SIG-M5 treated with dmso at 0.1 percent for 504 hours (cell line): ENCODE data around the gene AHCYL2.
"Not testable (repeated sequence)": the region's sequence is repeated elsewhere in the genome, so short reads cannot be mapped to it uniquely, and the experiment has no call there.

Experiments
- DNase-seq: peaks from one replicate; lab custom pipeline; 2025; ENCODE audit not compliant: unreplicated experiment; lab: John Stamatoyannopoulos, UW

The AHCYL2 gene

DNA sequence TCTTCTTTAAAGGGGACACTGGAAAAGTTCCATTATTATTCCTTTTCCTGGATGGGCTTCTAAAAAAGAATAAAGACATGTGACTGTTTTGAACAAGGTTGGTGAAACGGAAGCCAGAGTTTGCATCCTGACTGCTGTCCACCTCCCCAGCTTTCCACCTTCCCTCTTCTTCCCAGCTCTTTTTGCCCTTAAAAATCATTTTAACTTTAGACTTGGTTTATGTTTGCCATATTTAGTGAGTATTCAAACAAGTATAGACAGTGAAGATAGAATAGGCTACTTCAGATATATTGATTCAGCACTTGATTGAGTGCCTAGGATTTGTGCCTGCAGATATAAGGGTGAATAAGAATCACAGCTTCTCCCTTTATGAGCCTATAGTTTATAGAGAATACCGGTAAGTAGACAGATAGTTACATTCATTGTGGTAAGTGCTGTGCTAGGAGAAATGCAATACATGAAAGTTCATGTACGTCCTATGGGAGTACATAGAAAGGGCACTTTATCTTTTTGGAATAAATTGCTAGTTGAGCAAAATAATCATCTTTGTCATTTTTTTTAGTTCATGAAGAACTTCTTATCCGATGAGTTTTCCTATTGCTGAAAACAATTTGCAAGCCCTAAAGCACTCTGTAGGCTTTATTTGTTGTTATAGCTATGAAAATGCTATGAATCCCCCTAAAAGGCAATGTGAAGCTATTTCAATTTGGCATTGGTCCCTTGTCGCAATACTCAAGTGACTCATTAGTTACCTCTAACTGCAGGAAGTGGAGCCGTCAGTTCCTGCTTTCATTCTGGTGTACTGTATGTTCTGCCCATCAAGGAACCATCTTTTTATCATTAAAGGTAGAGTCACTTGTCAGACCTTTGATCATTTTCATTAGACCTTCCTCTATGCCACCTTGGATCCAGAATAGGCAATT, 152.2 kb downstream of the AHCYL2 start:
- peak; percentile 74 for DNase-seq

DNA sequence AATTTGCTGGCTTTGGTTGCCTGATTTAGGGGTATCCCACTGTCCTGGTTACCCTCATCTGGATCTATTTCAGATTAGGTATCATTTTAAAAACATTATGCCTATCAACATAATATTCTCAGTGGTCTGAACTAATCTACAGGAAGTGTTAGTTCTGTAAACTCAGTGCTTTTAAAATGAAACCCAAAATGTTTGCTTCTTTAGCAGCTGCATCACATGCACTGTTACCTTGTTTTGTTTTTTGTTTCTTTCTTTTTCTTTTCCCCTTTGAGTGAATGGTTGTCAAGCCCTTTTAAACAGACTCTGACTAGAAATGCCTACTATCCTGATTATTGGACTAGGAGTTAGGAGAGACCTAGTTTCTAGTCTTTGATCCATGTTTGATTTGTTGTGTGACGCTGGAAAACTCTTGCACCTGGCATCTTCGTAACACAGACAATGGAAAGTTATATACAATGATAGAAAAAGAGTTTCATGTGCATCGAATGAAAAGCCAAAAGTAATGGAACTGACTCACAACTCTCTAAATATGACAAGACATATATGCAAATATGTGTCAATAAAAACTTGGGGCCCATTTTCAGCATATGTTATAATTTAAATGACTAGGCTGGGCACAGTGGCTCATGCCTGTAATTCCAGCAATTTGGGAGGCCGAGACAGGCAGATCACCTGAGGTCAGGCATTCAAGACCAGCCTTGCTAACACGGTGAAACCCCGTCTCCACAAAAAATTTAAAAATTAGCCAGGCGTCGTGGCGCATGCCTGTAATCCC, 157.1 kb downstream of the AHCYL2 start:
- no peak for DNase-seq

DNA sequence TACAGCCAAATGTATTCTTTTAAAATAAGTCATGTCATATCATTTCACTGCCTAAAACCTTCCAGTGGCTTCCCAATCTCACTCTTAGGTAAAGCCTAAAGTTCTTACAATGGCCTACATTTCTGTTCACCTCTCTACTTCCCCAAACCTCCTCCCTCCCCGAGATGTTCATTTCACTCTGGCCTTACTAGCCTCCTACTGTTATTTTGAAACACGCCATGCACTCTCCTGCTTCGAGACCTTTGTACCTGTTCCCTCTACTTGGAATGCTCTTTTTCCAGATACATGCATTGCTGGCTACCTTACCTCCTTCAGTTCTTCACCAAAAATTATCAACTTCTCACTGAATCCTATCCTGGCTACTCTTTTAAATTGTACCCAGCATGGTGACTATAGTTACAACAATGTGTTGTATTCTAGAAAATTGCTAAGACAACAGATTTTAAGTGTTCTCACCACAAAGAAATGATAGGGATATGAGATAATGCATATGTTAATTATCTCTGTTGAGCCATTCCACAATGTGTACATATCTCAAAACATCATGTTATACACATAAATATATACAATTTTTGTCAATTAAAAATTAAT, 158.8 kb downstream of the AHCYL2 start:
- no peak for DNase-seq

DNA sequence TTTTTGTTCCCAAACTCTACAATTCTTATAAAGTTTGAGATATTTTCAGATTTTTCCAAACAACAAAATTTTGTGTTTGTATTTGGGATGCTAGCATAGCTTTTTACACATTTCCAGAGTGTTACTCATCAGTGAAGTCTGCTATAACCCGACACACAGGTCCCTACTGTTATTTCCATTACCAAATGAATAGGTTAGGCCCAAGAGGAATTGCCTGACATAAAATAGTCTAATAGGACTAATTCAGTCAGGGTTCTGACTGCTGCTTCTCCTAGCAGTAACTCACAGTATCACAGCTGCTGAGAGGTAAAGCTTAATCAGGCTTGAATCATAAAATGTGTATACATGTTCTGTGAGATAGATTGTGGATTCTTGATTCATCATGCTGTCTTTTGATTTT, 160.3 kb downstream of the AHCYL2 start:
- DNase-seq: no peak

DNA sequence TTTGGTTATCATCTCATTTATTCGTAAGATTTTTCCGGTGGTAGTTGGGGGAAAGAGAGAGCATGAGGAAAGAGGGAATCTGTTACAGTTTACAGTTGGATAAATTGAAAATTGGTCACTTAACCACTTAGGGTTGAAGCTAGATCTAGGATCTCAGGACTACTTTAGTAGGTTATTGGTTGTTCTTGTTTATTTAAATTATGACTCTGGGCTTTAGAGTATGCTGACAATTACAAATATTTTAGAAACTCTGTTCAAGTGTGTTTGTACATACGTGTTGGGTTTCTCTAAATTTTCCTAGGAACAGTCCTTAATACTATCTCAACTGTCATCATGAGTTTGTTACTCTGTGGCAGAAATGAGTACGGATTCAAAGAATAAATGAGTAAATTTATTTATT, 160.8 kb downstream of the AHCYL2 start:
- DNase-seq: no peak

DNA sequence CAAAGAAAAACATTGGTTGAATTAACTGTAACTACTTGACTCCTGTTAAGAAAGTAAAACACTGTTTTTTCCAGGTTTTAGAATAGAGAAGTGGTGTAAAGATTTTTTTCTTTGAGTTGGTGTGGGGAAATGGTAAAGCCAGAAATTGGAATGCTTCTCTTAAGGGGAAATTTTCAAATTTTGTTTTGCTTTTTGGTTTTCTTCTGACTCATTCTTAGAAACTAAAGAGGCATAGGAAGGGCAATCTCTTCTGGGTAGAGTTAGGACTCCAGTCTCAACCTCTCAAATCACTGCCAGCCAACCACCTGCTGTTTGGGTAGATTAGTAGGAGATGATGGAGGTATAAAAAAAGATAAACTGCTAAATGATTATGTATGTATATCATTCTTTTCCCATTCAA, 161.7 kb downstream of the AHCYL2 start:
- DNase-seq: no peak

DNA sequence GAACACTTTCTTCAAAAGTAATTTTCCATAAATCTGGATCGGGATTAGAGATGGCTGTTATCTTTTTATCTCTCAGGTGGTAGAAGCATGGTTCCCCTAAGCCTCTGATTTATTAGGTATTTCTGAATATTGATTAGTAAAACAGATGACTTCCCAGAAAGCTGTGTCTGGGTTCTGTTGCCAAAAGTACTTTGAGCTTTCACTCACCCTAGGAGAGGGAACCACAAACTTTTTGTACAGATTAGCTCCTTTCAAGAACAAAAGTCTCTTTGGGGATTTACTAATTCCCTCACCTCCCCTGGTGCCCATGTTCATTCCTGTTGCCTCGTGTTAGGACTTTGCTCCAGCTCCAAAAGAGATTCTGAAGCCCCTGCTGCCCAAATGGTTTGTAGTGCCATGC, 162.7 kb downstream of the AHCYL2 start:
- no peak for DNase-seq

DNA sequence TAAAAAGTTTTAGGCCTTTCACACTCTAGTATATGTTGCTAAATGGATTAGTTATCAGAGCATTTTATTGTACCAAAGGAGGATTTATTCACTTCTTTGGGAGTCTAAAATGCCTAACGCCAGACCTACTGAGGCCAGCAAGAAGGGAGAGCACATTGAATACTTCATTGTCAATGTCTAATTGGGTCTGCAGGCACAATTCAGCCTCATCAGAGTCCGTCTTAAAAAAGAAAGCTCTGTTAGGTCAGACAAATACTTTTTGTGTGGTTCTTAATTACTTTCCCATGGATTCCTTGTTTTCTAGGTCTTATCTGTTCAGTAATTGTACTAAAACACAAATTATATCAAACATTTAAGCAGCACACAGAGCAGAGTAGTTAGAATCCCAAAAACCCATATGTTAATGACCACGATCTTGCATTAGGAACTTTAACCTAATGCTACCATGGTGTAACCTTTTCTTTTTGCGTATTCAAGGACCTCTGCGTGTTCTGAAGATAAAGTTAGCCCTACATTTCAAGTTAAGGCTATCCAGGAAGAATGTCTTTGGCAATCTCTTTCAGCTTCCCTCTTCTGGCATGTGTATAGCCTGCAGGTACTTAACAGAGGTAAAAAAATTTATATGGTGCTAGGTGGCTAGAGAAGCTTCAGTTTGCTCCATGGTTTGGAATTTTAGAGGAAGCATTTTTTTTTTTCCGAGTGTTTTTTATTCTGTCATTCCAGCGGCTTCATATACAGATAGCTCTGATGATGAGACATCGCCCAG, 163.7 kb downstream of the AHCYL2 start:
- no peak for DNase-seq

DNA sequence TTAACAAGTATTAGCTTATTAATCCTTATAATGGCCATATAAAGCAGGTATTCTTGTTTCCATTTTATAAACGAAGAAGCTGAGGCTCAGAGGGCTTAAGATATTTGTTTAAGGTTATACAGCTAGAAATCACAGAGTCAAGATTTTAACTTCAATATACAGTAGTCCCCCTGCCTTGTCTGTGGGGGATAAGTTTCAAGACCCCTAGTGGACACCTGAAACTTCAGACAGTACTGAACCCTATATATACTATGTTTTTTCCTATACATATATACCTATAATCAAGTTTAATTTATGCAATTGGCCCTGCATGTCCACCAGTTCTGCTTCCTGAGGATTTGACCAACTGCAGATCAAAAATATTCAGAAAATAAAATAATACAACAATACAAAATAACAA, 165.0 kb downstream of the AHCYL2 start:
- no peak for DNase-seq

DNA sequence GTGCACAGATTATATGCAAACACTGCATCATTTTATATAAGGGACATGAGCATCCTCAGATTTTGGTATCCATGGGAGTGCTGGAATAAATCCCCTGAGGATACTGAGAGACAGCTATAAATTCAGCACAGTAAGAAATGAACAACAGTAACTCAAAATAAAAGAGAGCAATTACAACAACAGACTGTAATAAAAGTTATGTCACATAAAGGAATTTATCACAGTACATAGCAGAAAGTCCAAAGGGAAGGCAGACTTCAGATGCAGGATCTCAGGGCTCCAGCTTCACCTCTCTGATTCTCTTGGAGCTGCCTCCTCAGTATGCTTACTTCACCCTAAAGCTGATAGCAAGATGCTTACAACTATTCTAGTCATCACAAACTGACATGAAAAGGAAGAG, 165.5 kb downstream of the AHCYL2 start:
- no peak for DNase-seq

DNA sequence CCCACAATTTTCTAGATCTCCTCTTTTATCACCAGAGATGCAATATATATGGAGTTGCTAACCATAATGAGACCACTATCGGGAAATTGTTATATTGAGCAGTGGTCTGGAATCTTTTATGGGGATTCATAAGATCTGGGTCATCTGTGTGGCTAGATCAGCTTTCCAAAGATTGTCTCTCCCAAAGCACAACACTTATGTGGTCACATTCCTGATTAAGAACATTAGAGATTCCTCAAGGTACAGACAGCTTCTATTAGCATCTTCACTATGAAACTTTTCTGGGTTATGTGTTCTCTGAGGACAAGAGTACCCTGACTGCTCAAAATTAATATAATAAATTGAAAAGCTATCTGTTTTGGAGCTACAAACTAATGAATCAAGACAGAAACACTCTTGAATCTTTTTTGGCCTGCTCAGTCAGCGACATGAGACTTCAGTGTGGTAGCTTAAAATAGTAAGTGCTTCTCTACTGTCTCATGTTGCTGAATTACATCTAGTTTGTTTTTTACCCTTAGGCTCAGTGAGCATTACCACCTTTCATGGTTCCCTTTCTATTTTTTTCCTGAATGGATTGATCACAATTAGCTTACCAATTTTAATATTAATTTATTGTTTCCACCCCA, 166.8 kb downstream of the AHCYL2 start:
- DNase-seq: no peak

DNA sequence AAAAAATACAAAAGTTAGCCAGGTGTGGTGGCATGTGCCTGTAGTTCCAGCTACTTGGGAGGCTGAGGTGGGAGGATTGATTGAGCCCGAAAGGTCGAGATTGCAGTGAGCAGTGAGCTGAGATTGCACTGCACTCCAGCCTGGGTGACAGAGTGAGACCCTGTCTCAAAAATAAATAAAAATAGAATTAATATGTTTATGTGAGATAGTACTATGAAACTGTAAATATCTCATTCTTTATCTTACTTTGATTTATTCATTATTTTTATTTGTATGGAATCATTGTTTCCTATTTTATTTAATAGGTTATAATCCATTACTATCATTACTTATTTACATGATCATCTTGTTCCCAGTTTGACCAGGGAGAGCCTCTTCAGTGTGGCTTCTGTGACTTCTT, 168.4 kb downstream of the AHCYL2 start:
- no peak for DNase-seq

DNA sequence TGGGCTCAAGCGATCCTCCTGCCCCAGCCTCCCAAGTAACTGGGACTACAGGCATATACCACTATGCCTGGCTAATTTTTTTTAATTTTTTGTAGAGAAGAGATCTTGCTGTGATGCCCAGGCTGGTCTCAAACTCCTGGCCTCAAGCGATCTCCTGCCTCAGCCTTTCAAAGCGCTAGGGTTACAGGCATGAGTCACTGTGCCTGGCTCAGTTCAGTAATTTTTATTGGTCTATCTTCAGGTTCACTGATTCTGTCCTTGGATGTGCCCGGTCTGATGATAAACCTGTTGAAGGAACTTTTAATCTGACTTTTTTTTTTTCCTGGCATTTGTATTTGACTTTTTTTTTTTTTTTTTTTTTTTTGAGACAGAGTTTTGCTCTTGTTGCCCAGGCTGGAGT, 169.3 kb downstream of the AHCYL2 start:
- no peak for DNase-seq

DNA sequence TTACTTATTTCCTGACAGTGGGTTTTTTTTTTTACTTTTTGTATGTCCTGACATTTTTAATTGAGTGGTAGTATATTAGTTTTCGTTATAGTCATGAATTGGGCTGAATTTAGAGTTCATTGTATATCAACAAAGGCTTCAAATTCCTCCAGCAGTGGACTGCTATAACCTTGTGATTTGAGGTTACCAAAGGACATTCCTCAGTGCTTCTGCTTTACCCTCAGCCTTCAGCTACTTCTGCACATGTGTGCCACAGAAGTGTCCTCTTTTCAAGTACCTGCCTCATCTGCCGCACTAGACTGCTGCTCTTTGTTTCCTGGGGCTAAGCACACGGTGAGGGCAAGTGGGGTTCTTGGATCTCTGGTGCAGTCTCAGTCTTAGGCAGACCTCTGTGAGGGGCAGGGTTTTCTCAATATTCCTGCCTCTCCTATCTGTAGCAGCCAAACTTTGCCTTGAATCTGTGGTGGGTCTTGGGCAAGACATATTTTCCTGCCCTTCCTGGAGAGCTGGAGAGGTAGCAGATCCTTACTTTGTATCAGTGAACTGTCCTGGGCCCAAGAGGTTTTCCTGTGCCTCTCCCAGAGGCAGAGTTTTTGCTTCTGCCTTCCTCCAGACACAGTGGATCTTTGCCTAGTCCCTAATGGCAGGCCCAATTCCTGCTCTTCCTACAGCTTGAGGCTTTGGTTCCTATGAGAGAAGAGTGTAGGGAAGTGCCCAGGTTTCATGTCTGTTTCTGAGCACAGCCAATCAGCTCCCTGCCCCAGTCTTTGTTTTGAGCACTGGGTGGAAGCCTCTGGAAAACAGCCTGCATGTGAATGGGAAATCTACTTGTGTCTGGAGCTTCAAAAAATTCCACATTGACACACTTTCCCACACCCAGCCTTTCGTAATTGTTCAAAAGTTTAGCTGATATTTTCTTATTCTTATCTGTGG, 170.4 kb downstream of the AHCYL2 start:
- DNase-seq: no peak

DNA sequence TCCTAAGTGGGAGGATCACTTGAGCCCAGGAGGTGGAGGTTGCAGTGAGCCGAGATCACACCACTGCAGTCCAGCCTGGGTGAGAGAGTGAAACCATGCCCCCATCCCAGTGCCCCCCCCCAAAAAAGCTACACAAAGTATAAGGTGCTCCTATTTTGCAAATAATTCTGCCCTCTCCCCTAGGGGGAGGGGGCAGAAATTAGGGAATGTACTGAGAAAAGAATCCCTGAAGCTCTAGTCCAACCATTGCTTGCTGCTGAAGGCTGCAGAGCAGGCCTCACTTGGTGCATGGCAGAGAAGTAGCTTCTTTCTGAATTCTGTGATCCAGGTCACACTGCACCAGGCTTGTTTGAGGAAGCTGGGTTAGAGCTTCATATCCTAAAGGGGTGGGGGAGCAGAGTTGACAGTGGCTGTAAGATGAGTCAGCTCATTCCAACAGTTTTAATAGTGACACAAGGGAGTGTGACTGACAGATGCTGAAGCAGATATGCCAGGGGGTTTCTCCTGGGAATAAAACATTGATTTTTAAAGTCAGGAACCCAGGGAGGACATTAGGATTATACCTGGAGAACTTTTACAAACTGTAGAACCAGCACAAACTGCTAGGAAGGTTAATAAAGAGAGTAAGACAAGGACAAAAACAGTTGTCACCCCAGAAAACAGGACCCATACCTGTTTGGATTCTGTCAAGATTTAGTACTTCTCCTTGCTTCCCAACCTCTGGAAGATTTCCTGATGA, 176.6 kb downstream of the AHCYL2 start:
- DNase-seq: peak; percentile 80

DNA sequence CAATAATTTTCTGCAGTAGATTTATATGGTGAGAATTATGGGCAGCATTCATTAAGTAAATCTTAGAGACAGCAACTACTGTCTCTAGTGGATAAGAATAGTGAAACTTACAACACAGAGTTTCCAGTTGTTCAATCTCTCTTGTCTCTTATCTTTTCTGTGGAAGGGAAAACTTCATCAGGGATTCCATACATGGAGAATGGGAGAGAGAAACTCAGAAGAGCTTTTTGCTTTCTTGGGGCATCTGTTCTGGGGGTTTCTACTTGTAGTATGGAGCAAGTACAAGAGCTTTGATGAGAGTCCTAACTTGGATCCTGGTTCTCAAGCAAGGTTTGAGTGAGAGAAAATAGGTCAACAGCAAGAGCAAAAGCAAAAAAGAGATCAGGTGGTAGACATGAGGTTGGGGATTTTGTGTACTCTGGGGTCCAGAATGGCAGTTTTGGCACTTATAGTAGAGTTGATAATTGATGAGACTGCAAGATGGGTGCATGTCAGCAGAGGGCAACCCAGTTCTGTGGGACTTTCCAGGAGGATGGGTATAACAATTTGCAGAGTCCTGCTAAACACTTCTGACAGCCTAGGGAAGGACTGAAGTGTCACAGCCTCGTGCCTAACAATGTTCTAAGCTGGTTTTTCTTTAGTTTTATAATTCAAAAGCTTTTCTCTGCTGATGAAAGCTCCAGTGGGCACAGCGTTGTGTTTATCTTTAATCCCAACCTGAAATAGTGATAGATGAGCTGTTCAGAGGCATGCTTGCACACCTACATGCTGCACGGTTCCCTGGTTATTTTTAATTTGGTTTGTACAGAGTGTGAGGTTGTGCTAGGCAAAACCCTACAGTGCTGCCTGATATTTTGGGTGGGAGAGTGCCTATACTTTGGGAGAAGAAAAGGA, 177.4 kb downstream of the AHCYL2 start:
- DNase-seq: no peak

DNA sequence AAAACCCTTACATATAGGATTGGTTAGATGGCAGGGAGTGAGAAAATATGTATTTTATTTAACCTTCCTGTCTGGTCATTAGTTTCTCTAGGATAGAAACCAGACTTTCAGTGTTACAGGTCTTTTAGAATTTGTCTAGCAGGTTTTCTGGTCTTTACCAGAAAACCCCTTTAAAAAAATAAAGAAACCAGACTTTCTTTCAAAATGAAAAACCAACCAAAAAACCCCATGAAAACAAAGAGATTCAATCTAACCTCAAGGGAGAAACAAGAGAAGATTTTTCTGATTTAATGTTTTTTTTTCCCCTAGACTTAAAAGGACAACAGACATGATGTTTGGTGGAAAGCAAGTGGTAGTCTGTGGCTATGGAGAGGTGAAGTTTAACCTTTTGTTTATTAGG, 180.7 kb downstream of the AHCYL2 start:
- DNase-seq: no peak

DNA sequence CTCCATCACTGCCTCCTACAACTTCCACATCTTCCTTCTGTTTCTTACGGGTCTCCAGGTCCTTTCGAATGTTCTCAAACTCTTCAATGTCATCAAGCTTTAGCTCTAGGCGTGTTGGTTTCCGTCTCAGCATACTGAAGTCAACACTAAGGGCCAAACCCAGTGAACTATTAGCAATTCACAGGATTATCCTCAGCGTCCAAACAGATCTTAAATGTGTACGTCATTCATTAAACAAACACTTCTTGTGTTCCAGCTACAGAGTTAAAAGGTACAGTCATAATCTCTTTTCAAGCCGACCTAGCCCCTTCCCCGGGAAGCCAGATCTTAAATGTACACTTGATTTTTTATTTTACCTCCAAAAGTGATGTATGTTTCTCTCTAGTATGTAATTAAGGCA, 185.4 kb downstream of the AHCYL2 start:
- DNase-seq: not testable (repeated sequence)
